ENCODE measurements around the gene ATP1B1. TPM values are rescaled to one million over a fixed set of nuclear protein-coding genes. Genes with fewer than 3 reads are reported as not detected.

Gene ATP1B1
- total RNA-seq, 1 experiment from 2014 or later = 91.9 TPM

GRCh38 chr1:169092399-169092798, 14.1 kb upstream of the ATP1B1 start:
- DNase-seq (ENCODE audit: extremely low read depth, low read depth) = no peak

GRCh38 chr1:169094897-169095569, 11.5 kb upstream of the ATP1B1 start:
- DNase-seq (ENCODE audit: extremely low read depth, low read depth) = no peak

GRCh38 chr1:169098380-169098779, 8.1 kb upstream of the ATP1B1 start:
- no peak for DNase-seq (ENCODE audit: extremely low read depth, low read depth)

- DNase-seq (ENCODE audit: extremely low read depth, low read depth) = no peak
Observed at GRCh38 chr1:169099561-169099960, 6.9 kb upstream of the ATP1B1 start.

- no peak for DNase-seq (ENCODE audit: extremely low read depth, low read depth)
Observed at GRCh38 chr1:169100208-169100607, 6.3 kb upstream of the ATP1B1 start.

- no peak for DNase-seq (ENCODE audit: extremely low read depth, low read depth)
Observed at GRCh38 chr1:169100651-169101088, 5.8 kb upstream of the ATP1B1 start.

GRCh38 chr1:169102567-169102966, 3.9 kb upstream of the ATP1B1 start:
- no peak for DNase-seq (ENCODE audit: extremely low read depth, low read depth)

GRCh38 chr1:169103002-169103401, 3.5 kb upstream of the ATP1B1 start:
- DNase-seq (ENCODE audit: extremely low read depth, low read depth) = no peak

- no peak for DNase-seq (ENCODE audit: extremely low read depth, low read depth)
Observed at GRCh38 chr1:169103480-169103893, 3.0 kb upstream of the ATP1B1 start.

GRCh38 chr1:169105087-169105433, 1.4 kb upstream of the ATP1B1 start:
- no peak for DNase-seq (ENCODE audit: extremely low read depth, low read depth)

- no peak for DNase-seq (ENCODE audit: extremely low read depth, low read depth)
Observed at GRCh38 chr1:169105434-169106094, 926 bp upstream of the ATP1B1 start.

- no peak for DNase-seq (ENCODE audit: extremely low read depth, low read depth)
Observed at GRCh38 chr1:169106921-169107602, 572 bp downstream of the ATP1B1 start.

GRCh38 chr1:169107603-169108208, 1.2 kb downstream of the ATP1B1 start:
- DNase-seq (ENCODE audit: extremely low read depth, low read depth) = no peak

- no peak for DNase-seq (ENCODE audit: extremely low read depth, low read depth)
Observed at GRCh38 chr1:169108223-169108622, 1.7 kb downstream of the ATP1B1 start.

GRCh38 chr1:169108863-169109560, 2.5 kb downstream of the ATP1B1 start:
- DNase-seq (ENCODE audit: extremely low read depth, low read depth) = peak; percentile 74

GRCh38 chr1:169109561-169110134, 3.2 kb downstream of the ATP1B1 start:
- DNase-seq (ENCODE audit: extremely low read depth, low read depth) = peak; percentile 98

- DNase-seq (ENCODE audit: extremely low read depth, low read depth) = no peak
Observed at GRCh38 chr1:169110236-169110635, 3.7 kb downstream of the ATP1B1 start.

- DNase-seq (ENCODE audit: extremely low read depth, low read depth) = no peak
Observed at GRCh38 chr1:169110689-169111447, 4.4 kb downstream of the ATP1B1 start.

GRCh38 chr1:169111472-169111871, 5.0 kb downstream of the ATP1B1 start:
- DNase-seq (ENCODE audit: extremely low read depth, low read depth) = no peak

GRCh38 chr1:169112241-169112640, 5.8 kb downstream of the ATP1B1 start:
- no peak for DNase-seq (ENCODE audit: extremely low read depth, low read depth)

All from NCI-H460 (cell line).